Measurements from ENCODE around the gene SLC26A6. TPM values are rescaled to one million over a fixed set of nuclear protein-coding genes. Genes with fewer than 3 reads are reported as not detected.

SLC26A6 gene
- total and polyA plus RNA-seq, 2 donors (not counting 1 experiment from before 2014, with no cell fraction given): 22.5 to 26.7 TPM

DNA sequence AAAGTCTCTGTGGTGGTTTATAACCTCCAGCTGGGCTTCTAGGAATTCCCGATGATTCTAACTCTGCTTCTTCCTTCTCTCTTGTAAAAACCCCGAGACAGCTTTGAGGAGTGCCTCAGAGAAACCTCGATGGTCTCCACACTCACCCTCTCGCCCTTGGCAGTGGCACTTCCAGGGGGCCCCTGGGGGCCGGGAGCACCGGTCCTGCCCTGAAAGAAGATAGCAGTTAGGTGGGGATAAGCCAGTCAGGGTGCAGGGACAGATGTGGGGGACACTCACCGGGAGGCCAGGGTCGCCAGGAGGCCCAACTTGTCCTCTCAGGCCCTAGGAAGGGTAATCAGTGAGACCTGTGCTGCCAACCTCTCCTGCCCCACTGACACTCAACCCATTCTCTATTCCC, 49.9 kb downstream of the SLC26A6 start:
- no peaks in the 10 kb centered on the region for H3K9me3 Mint-ChIP-seq (ENCODE audit: insufficient read depth)
- Histone ChIP-seq H3K36me3 (replicated peaks in 1 of 2; ENCODE audit: control extremely low read depth in 1 of 2, control insufficient read depth in 1 of 2, extremely low read depth in 1 of 2, insufficient read depth in 2 of 2, low read length in 1 of 2) (no peaks in the 10 kb centered on the region), H3K4me2 (replicated peaks; ENCODE audit: low read depth, low read length, poor library complexity, severe bottlenecking) (no peak overlapping the region), H3K9me3 (ENCODE audit: control extremely low read depth in 1 of 3, control insufficient read depth in 2 of 3, insufficient read depth in 1 of 3, low read length in 2 of 3) (no peaks in the 10 kb centered on the region), H3K4me3 (ENCODE audit: control extremely low read depth in 1 of 5, extremely low read depth in 1 of 5, insufficient read depth in 1 of 5, low read depth in 2 of 5, low read length in 4 of 5) (no peak overlapping the region), H3K27ac (ENCODE audit: low read length in 2 of 2) (no peak overlapping the region), H3K27me3 (replicated peaks in 1 of 4; ENCODE audit: control extremely low read depth in 1 of 4, control insufficient read depth in 3 of 4, insufficient read depth in 4 of 4, low read length in 3 of 4) (peaks cover 0 to 9% (median 1%) of the 10 kb centered on the region in 4 experiments), H3K9ac (ENCODE audit: low read length) (no peak overlapping the region), H2AFZ (ENCODE audit: insufficient read depth, low read depth, low read length, poor library complexity, severe bottlenecking) (no peak overlapping the region), H4K20me1 (ENCODE audit: control insufficient read depth, insufficient read depth, low read length, poor library complexity, severe bottlenecking) (no peaks in the 10 kb centered on the region), H3K79me2 (ENCODE audit: control insufficient read depth, insufficient read depth, low read length) (no peaks in the 10 kb centered on the region), H3K4me1 (ENCODE audit: control insufficient read depth in 2 of 2, insufficient read depth in 2 of 2, low read length in 2 of 2) (no peaks in the 10 kb centered on the region)
- H3K27ac Mint-ChIP-seq: no peak overlapping the region
- no peak for ATAC-seq (ENCODE audit: low read depth)
- H3K27me3 Mint-ChIP-seq: peaks cover 28% of the 10 kb centered on the region
- intact Hi-C loops (cut with micrococcal nuclease): no loop called here
- DNase-seq: no peak
- no peaks in the 10 kb centered on the region for H3K4me1 Mint-ChIP-seq
- WGBS (ENCODE audit: insufficient coverage): 90% methylated on average over 6 of the region's 8 CpGs
- no peak for TF ChIP-seq EZH2 (IDR thresholded peaks at IDR 0.05; ENCODE audit: borderline replicate concordance, insufficient read depth, low read depth, low read length, poor library complexity, severe bottlenecking)
- TF ChIP-seq, protein P1, sequence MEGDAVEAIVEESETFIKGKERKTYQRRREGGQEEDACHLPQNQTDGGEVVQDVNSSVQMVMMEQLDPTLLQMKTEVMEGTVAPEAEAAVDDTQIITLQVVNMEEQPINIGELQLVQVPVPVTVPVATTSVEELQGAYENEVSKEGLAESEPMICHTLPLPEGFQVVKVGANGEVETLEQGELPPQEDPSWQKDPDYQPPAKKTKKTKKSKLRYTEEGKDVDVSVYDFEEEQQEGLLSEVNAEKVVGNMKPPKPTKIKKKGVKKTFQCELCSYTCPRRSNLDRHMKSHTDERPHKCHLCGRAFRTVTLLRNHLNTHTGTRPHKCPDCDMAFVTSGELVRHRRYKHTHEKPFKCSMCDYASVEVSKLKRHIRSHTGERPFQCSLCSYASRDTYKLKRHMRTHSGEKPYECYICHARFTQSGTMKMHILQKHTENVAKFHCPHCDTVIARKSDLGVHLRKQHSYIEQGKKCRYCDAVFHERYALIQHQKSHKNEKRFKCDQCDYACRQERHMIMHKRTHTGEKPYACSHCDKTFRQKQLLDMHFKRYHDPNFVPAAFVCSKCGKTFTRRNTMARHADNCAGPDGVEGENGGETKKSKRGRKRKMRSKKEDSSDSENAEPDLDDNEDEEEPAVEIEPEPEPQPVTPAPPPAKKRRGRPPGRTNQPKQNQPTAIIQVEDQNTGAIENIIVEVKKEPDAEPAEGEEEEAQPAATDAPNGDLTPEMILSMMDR (IDR thresholded peaks at IDR 0.05): no peak
- ChIA-PET POLR2A (no interaction called here), CTCF (no interaction called here)
- H3K4me3 Mint-ChIP-seq: no peak overlapping the region

DNA sequence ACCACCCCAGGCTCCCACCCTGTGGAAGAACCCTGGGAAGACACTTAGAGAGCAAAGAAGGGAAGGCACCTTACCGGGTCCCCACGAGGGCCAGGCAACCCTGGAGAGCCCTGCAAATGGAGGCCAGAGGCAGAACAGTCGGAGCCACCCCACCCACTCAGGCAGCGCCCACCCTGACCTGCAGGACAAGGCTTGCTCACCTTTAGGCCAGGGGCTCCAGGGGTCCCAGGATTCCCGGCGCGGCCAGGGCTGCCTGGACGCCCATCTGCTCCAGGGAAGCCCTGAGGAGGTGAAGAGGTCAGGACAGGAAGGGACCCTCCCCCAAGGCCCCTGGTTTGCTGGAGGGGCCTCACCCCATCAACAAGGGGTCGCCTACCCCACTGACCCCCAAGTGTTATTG, 50.4 kb downstream of the SLC26A6 start:
- H3K9me3 ChIP-seq (ENCODE audit: control extremely low read depth in 1 of 3, control insufficient read depth in 2 of 3, insufficient read depth in 1 of 3, low read length in 2 of 3): no peaks in the 10 kb centered on the region
- DNase-seq (no peak), ATAC-seq (ENCODE audit: low read depth) (no peak)
- H2AFZ ChIP-seq (ENCODE audit: insufficient read depth, low read depth, low read length, poor library complexity, severe bottlenecking): no peak overlapping the region
- no peak overlapping the region for H3K27ac ChIP-seq (ENCODE audit: low read length in 2 of 2)
- H3K4me2 ChIP-seq (replicated peaks; ENCODE audit: low read depth, low read length, poor library complexity, severe bottlenecking): no peak overlapping the region
- TF ChIP-seq EZH2 (IDR thresholded peaks at IDR 0.05; ENCODE audit: borderline replicate concordance, insufficient read depth, low read depth, low read length, poor library complexity, severe bottlenecking): no peak
- TF ChIP-seq, protein P1 (IDR thresholded peaks at IDR 0.05): no peak
- H3K36me3 ChIP-seq (replicated peaks in 1 of 2; ENCODE audit: control extremely low read depth in 1 of 2, control insufficient read depth in 1 of 2, extremely low read depth in 1 of 2, insufficient read depth in 2 of 2, low read length in 1 of 2): no peaks in the 10 kb centered on the region
- peaks cover 0 to 9% (median 1%) of the 10 kb centered on the region in 4 experiments for H3K27me3 ChIP-seq (replicated peaks in 1 of 4; ENCODE audit: control extremely low read depth in 1 of 4, control insufficient read depth in 3 of 4, insufficient read depth in 4 of 4, low read length in 3 of 4)
- H3K4me3 Mint-ChIP-seq: no peak overlapping the region
- 89% methylated on average over 5 of the region's 9 CpGs for WGBS (ENCODE audit: insufficient coverage)
- ChIA-PET POLR2A (no interaction called here), CTCF (no interaction called here)
- no peaks in the 10 kb centered on the region for H3K9me3 Mint-ChIP-seq (ENCODE audit: insufficient read depth)
- no peaks in the 10 kb centered on the region for H3K4me1 Mint-ChIP-seq
- H3K4me3 ChIP-seq (ENCODE audit: control extremely low read depth in 1 of 5, extremely low read depth in 1 of 5, insufficient read depth in 1 of 5, low read depth in 2 of 5, low read length in 4 of 5): no peak overlapping the region
- intact Hi-C loops (cut with micrococcal nuclease): no loop called here
- H4K20me1 ChIP-seq (ENCODE audit: control insufficient read depth, insufficient read depth, low read length, poor library complexity, severe bottlenecking): no peaks in the 10 kb centered on the region
- H3K4me1 ChIP-seq (ENCODE audit: control insufficient read depth in 2 of 2, insufficient read depth in 2 of 2, low read length in 2 of 2): no peaks in the 10 kb centered on the region
- peaks cover 25% of the 10 kb centered on the region for H3K27me3 Mint-ChIP-seq
- H3K27ac Mint-ChIP-seq: no peak overlapping the region
- no peak overlapping the region for H3K9ac ChIP-seq (ENCODE audit: low read length)
- H3K79me2 ChIP-seq (ENCODE audit: control insufficient read depth, insufficient read depth, low read length): no peaks in the 10 kb centered on the region

Measured in B cell (primary cell).